ENCODE data around the gene ERBB3.

DNA sequence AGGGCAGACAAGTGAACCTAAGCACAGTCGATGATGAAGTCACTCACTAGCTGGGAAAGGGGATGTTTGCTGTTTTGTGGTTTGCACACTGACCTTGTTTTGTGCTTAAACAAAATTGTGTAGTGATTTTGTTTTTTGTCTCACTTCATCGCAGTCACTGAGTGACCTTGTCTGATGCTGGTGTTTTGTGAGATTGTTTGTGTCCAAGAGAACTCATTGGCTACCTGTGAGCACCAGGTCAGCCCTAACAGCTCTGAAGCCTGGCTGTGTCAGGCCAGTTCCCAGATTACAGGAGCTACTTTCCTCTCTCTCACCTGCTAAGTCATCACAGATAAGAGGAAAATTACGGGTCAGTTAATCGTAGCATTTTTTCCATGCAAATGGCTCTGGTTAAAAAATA is 44.2 kb downstream of the ERBB3 start:
- no peak for TF ChIP-seq POLR2AphosphoS5 (IDR thresholded peaks at IDR 0.05)
- no peak for TF ChIP-seq CTCF (IDR thresholded peaks at IDR 0.05)
